ENCODE data around the gene USP17L27.
A peak's percentile ranks its signal among the peaks of the same experiment; 100 is the strongest.
"Not testable (repeated sequence)": the region's sequence is repeated elsewhere in the genome, so short reads cannot be mapped to it uniquely, and the experiment has no call there.

Gene USP17L27

DNA sequence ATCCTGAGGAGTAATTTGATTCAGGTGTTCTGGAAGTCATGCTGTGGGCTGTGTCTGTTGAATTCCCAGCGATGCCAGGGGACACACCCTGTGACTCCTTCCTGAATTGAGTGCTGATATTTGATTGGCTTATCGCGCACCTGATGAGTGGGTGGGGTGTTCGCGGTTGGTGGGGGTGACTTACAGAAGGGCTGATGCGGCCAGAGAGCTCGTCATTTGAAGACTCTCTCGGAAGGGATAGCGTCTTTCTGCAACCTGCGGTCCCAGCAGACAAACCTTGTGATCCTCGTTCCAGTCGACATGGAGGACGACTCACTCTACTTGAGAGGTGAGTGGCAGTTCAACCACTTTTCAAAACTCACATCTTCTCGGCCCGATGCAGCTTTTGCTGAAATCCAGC is at the start of gene USP17L27:
TSS of gene USP17L27 (plus strand) at position 301 of the 400 bp plus-strand sequence. CDS start at position 301, 0 bp downstream.
- not testable (repeated sequence) for DNase-seq (ENCODE audit: low read depth in 2 of 2)

GRCh38 chr4:9324191-9324590 is 19.8 kb upstream of the USP17L27 start:
- not testable (repeated sequence) for DNase-seq (ENCODE audit: low read depth in 2 of 2)

DNA sequence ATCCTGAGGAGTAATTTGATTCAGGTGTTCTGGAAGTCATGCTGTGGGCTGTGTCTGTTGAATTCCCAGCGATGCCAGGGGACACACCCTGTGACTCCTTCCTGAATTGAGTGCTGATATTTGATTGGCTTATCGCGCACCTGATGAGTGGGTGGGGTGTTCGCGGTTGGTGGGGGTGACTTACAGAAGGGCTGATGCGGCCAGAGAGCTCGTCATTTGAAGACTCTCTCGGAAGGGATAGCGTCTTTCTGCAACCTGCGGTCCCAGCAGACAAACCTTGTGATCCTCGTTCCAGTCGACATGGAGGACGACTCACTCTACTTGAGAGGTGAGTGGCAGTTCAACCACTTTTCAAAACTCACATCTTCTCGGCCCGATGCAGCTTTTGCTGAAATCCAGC is 19.1 kb upstream of the USP17L27 start, which contains the start of gene USP17L24:
TSS of gene USP17L24 (plus strand) at position 301 of the 400 bp plus-strand sequence. CDS start at position 301, 0 bp downstream.
- not testable (repeated sequence) for DNase-seq (ENCODE audit: low read depth in 2 of 2)

DNA sequence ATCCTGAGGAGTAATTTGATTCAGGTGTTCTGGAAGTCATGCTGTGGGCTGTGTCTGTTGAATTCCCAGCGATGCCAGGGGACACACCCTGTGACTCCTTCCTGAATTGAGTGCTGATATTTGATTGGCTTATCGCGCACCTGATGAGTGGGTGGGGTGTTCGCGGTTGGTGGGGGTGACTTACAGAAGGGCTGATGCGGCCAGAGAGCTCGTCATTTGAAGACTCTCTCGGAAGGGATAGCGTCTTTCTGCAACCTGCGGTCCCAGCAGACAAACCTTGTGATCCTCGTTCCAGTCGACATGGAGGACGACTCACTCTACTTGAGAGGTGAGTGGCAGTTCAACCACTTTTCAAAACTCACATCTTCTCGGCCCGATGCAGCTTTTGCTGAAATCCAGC is 14.3 kb upstream of the USP17L27 start, which contains the start of gene USP17L25:
TSS of gene USP17L25 (plus strand) at position 301 of the 400 bp plus-strand sequence. CDS start at position 301, 0 bp downstream.
- DNase-seq (ENCODE audit: low read depth in 2 of 2), result not testable (repeated sequence)

DNA sequence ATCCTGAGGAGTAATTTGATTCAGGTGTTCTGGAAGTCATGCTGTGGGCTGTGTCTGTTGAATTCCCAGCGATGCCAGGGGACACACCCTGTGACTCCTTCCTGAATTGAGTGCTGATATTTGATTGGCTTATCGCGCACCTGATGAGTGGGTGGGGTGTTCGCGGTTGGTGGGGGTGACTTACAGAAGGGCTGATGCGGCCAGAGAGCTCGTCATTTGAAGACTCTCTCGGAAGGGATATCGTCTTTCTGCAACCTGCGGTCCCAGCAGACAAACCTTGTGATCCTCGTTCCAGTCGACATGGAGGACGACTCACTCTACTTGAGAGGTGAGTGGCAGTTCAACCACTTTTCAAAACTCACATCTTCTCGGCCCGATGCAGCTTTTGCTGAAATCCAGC is 9.6 kb upstream of the USP17L27 start, which contains the start of gene USP17L26:
TSS of gene USP17L26 (plus strand) at position 301 of the 400 bp plus-strand sequence. CDS start at position 301, 0 bp downstream.
- DNase-seq (ENCODE audit: low read depth in 2 of 2), result not testable (repeated sequence)

GRCh38 chr4:9339103-9339502 is 4.8 kb upstream of the USP17L27 start, which contains the start of gene USP17L5:
Gene USP17L5, plus strand, starts transcription at chr4:9339403. Its CDS starts 0 bp downstream, at chr4:9339403.
- not testable (repeated sequence) for DNase-seq (ENCODE audit: low read depth in 2 of 2)

DNA sequence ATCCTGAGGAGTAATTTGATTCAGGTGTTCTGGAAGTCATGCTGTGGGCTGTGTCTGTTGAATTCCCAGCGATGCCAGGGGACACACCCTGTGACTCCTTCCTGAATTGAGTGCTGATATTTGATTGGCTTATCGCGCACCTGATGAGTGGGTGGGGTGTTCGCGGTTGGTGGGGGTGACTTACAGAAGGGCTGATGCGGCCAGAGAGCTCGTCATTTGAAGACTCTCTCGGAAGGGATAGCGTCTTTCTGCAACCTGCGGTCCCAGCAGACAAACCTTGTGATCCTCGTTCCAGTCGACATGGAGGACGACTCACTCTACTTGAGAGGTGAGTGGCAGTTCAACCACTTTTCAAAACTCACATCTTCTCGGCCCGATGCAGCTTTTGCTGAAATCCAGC is 4.6 kb downstream of the USP17L27 start, which contains the start of gene USP17L28:
TSS of gene USP17L28 (plus strand) at position 301 of the 400 bp plus-strand sequence. CDS start at position 301, 0 bp downstream.
- DNase-seq (ENCODE audit: low read depth in 2 of 2), result not testable (repeated sequence)

- not testable (repeated sequence) for DNase-seq (ENCODE audit: low read depth in 2 of 2)
Observed at GRCh38 chr4:9350866-9351265, 6.9 kb downstream of the USP17L27 start.

- not testable (repeated sequence) for DNase-seq (ENCODE audit: low read depth in 2 of 2)
Observed at GRCh38 chr4:9353338-9353737, 9.4 kb downstream of the USP17L27 start, which contains the start of gene USP17L29. Gene USP17L29, plus strand, starts transcription at chr4:9353638. Its CDS starts 0 bp downstream, at chr4:9353638.

GRCh38 chr4:9362829-9363228 is 18.9 kb downstream of the USP17L27 start, which contains the start of gene USP17L30:
Gene USP17L30, plus strand, starts transcription at chr4:9363129. Its CDS starts 0 bp downstream, at chr4:9363129.
- not testable (repeated sequence) for DNase-seq (ENCODE audit: low read depth in 2 of 2)

DNA sequence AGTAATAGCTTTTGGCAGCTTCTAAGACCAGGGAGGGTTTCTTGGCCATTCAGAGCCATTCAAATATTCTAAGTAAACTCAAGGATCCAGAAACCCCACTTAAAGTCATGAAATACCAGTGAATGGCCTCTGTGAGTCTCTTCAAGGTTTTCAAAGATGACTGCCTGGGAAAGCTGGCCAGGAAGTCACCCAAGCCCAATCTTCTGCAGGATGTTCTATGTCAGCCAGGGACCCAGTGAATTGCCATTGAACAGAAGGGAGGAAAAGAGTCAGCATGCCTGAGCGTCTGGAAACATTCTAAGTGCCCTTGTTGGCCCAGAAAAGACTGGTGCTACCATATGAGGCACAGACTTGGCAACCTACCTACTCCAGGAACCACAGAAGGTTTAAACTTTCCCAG is 35.9 kb downstream of the USP17L27 start:
- not testable (repeated sequence) for DNase-seq (ENCODE audit: low read depth in 2 of 2)

GRCh38 chr4:9381012-9381534 is 37.1 kb downstream of the USP17L27 start:
- DNase-seq (ENCODE audit: low read depth in 2 of 2), result peak in 1 of 2 donors; percentile 32

DNA sequence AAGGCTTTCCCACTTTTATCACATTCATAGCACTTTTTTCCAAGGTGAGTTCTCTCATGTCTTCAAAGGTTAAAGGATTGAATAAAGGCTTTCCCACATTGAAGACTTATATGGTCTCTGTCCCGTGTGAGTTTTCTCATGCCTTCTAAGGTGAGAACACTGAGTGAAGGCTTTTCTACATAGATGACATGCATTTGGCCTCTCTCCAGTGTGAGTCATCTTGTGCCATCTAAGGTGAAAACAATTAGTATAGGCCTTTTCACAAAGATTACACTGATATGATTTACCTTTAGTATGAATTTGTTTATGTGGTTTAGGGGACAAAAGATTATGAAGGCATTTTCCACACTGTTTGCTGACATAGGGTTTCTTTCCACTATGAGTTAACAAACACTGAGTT is 40.2 kb downstream of the USP17L27 start:
- no peak for DNase-seq (ENCODE audit: low read depth in 2 of 2)

- DNase-seq (ENCODE audit: low read depth in 2 of 2), result not testable (repeated sequence)
Observed at GRCh38 chr4:9389001-9389400, 45.1 kb downstream of the USP17L27 start.

Measured in activated CD8-positive, alpha-beta memory T cell treated with anti-CD3 and anti-CD28 coated beads for 4 hours (primary cell).